ENCODE measurements around the gene CERS3. TPM values are rescaled to one million over a fixed set of nuclear protein-coding genes. Genes with fewer than 3 reads are reported as not detected.

The CERS3 gene
- total and polyA plus RNA-seq, 10 of the 15 experiments (the other 5 are each of a cell fraction or from before 2014, with no cell fraction given): not detected

- ChIA-PET POLR2A (no interaction called here), SMC1A (ENCODE audit: uncharacterized antibody, unreplicated experiment) (no interaction called here), CTCF (no interaction called here), RAD21 (ENCODE audit: unreplicated experiment) (no interaction called here)
- H2AFZ ChIP-seq (ENCODE audit: control insufficient read depth, low read depth, low read length): no peak overlapping the region
- H3K9ac ChIP-seq (ENCODE audit: control insufficient read depth, insufficient read depth, low read length): no peak overlapping the region
- no peaks in the 10 kb centered on the region for H3K4me1 ChIP-seq (ENCODE audit: control insufficient read depth, insufficient read depth, low read length)
- H3K27ac ChIP-seq (ENCODE audit: control insufficient read depth, insufficient read depth): no peak overlapping the region
- no peaks in the 10 kb centered on the region for H4K20me1 ChIP-seq (ENCODE audit: control insufficient read depth, insufficient read depth)
- in situ Hi-C loops (cut with MboI): no loop called here
- H3K36me3 ChIP-seq (ENCODE audit: control insufficient read depth in 2 of 2, insufficient read depth in 2 of 2, low read length in 1 of 2): no peaks in the 10 kb centered on the region
- DNase-seq (ENCODE audit: low read depth, low spot score) (no peak), ATAC-seq (no peak), FAIRE-seq (no peak)
- H3K27me3 ChIP-seq (replicated peaks in 1 of 2; ENCODE audit: control insufficient read depth in 2 of 2, insufficient read depth in 2 of 2, low read length in 1 of 2): no peaks in the 10 kb centered on the region; a peak in 1 of 4 replicates
- 35% methylated on average over 4 of the region's 4 CpGs for WGBS (ENCODE audit: insufficient coverage, insufficient replicate concordance, low lambda C conversion rate, missing lambda C conversion rate)
- BruUV-seq (replicated peaks): no TSS peak
- intact Hi-C loops (cut with micrococcal nuclease; ENCODE audit: unreplicated experiment): no loop called here
- no peaks in the 10 kb centered on the region for H3K79me2 ChIP-seq (ENCODE audit: control insufficient read depth, insufficient read depth, low read length)
- H3K9me3 ChIP-seq (replicated peaks; ENCODE audit: control insufficient read depth, insufficient read depth, low read length): no peaks in the 10 kb centered on the region
- no peak overlapping the region for H3K4me3 ChIP-seq
- no peak overlapping the region for H3K4me2 ChIP-seq (ENCODE audit: control insufficient read depth, insufficient read depth)
- no peak for TF ChIP-seq NR2C2 (IDR thresholded peaks at IDR 0.05; ENCODE audit: borderline replicate concordance, control insufficient read depth, insufficient read length, low read depth)
- no peak for TF ChIP-seq DPF2 (IDR thresholded peaks at IDR 0.05)
- TF ChIP-seq NFXL1 (IDR thresholded peaks at IDR 0.05; ENCODE audit: borderline replicate concordance): no peak
- no peak for TF ChIP-seq IRF4 (IDR thresholded peaks at IDR 0.05; ENCODE audit: low read depth, low read length)
- no peak for TF ChIP-seq SPI1 (IDR thresholded peaks at IDR 0.05; ENCODE audit: borderline replicate concordance, insufficient read depth, low read depth, low read length)
- TF ChIP-seq ASH2L (IDR thresholded peaks at IDR 0.05; ENCODE audit: borderline replicate concordance, low read depth): no peak
- TF ChIP-seq SUZ12 (IDR thresholded peaks at IDR 0.05; ENCODE audit: unreplicated experiment): no peak
- TF ChIP-seq CBX3 (IDR thresholded peaks at IDR 0.05; ENCODE audit: borderline replicate concordance, low read depth): no peak
- TF ChIP-seq RAD51 (IDR thresholded peaks at IDR 0.05): no peak
- TF ChIP-seq, protein P1, sequence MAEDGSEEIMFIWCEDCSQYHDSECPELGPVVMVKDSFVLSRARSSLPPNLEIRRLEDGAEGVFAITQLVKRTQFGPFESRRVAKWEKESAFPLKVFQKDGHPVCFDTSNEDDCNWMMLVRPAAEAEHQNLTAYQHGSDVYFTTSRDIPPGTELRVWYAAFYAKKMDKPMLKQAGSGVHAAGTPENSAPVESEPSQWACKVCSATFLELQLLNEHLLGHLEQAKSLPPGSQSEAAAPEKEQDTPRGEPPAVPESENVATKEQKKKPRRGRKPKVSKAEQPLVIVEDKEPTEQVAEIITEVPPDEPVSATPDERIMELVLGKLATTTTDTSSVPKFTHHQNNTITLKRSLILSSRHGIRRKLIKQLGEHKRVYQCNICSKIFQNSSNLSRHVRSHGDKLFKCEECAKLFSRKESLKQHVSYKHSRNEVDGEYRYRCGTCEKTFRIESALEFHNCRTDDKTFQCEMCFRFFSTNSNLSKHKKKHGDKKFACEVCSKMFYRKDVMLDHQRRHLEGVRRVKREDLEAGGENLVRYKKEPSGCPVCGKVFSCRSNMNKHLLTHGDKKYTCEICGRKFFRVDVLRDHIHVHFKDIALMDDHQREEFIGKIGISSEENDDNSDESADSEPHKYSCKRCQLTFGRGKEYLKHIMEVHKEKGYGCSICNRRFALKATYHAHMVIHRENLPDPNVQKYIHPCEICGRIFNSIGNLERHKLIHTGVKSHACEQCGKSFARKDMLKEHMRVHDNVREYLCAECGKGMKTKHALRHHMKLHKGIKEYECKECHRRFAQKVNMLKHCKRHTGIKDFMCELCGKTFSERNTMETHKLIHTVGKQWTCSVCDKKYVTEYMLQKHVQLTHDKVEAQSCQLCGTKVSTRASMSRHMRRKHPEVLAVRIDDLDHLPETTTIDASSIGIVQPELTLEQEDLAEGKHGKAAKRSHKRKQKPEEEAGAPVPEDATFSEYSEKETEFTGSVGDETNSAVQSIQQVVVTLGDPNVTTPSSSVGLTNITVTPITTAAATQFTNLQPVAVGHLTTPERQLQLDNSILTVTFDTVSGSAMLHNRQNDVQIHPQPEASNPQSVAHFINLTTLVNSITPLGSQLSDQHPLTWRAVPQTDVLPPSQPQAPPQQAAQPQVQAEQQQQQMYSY (CRISPR knock-in tag; IDR thresholded peaks at IDR 0.05): no peak
These were observed 2.5 kb upstream of the CERS3 start for GRCh38 chr15:100531204-100531603.
